Lung (tissue), 12 donors: Measurements from ENCODE around the gene HSF2BP. TPM values are rescaled to one million over a fixed set of nuclear protein-coding genes. Genes with fewer than 3 reads are reported as not detected.

Experiments used
- ATAC-seq: fragments of 200-7000 bp; cut with Tn5 transposase; one replicate; pipeline ENCODE4 v1.9.1; 2020; ENCODE audit warnings: moderate number of reproducible peaks; ENCODE audit not compliant: insufficient read depth, low FRiP score
- DNase-seq, 3 donors: peaks; one replicate each; pipeline ENCODE4 v3.0.0-alpha.2; 2013 to 2017
- H3K27ac ChIP-seq, 2 donors: one replicate each; pipeline ENCODE4 v1.5.1; 2013; ENCODE audit warnings: mild to moderate bottlenecking in 2 of 2, moderate library complexity in 2 of 2, control low read depth in 1 of 2, inconsistent platforms in 1 of 2, low read depth in 1 of 2, low read length in 1 of 2
- H3K27me3 ChIP-seq, 3 donors: one replicate each; pipeline ENCODE4 v1.5.1; 2013; ENCODE audit warnings: low read length in 2 of 3; ENCODE audit not compliant: control insufficient read depth in 3 of 3, insufficient read depth in 3 of 3
- H3K36me3 ChIP-seq, 4 donors: one replicate each; pipeline ENCODE4 v1.5.1; 2013; ENCODE audit warnings: low read length in 4 of 4, mild to moderate bottlenecking in 1 of 4, moderate library complexity in 1 of 4; ENCODE audit not compliant: control insufficient read depth in 4 of 4, insufficient read depth in 4 of 4
- H3K4me1 ChIP-seq, 5 donors: one replicate each; pipeline ENCODE4 v1.5.1; 2013; ENCODE audit warnings: low read length in 5 of 5, mild to moderate bottlenecking in 2 of 5, moderate library complexity in 1 of 5; ENCODE audit not compliant: control insufficient read depth in 5 of 5, insufficient read depth in 5 of 5
- H3K4me3 ChIP-seq: one replicate; pipeline ENCODE4 v1.5.1; 2013; ENCODE audit warnings: mild to moderate bottlenecking, control low read depth, moderate library complexity
- H3K9ac ChIP-seq, 2 donors: one replicate each; pipeline ENCODE4 v1.5.1; 2013; ENCODE audit warnings: low read length in 2 of 2, control low read depth in 1 of 2; ENCODE audit not compliant: insufficient read depth in 1 of 2
- H3K9me3 ChIP-seq, 4 donors: one replicate each; pipeline ENCODE4 v1.5.1; 2013; ENCODE audit warnings: low read length in 3 of 4, mild to moderate bottlenecking in 1 of 4, moderate library complexity in 1 of 4; ENCODE audit not compliant: control insufficient read depth in 4 of 4, insufficient read depth in 3 of 4
- CTCF ChIP-seq: IDR thresholded peaks from 2 replicates; pipeline ENCODE4 v1.5.1; 2012; ENCODE audit warnings: mild to moderate bottlenecking; ENCODE audit errors: control extremely low read depth, extremely low read depth
- WGBS, 2 donors: extraction: QIAGEN DNeasy Blood & Tissue Kit; methylation state at CpG; one replicate each; pipeline ENCODE4 v1.1.7; 2013; 5-methylcytosine and 5-hydroxymethylcytosine counted together
- polyA plus RNA-seq, 2 donors: library from polyadenylated mRNA; stranded (reverse); fragments of 200-250 nt; gene quantifications; one replicate each; pipeline ENCODE4 v1.2.1, GENCODE V29; 2013
- total RNA-seq, 2 donors: library from RNA; depleted of rRNA in 1 of 2; stranded (reverse); fragments of >200 nt in 1 of 2; gene quantifications; one replicate each; pipeline ENCODE4 v1.2.1, GENCODE V29; 2014 to 2021
- donor health status: control.
- donor health status: control.
- donor health status: Bipolar disorder and iron deficiency.
- donor health status: healthy.
- donor health status: DM: yes; HTN: yes; CAD: no.

The HSF2BP gene
- total and polyA plus RNA-seq, 4 donors, result 0.46 to 0.71 (median 0.57) TPM

GRCh38 chr21:43691086-43691795, 32.0 kb upstream of the HSF2BP start:
- Histone ChIP-seq H3K36me3 (peaks cover 24 to 69% (median 26%) of the 10 kb centered on the region in 4 donors), H3K4me3 (no peak overlapping the region), H3K27ac (no peak overlapping the region), H3K9me3 (no peaks in the 10 kb centered on the region), H3K27me3 (no peaks in the 10 kb centered on the region), H3K9ac (no peak overlapping the region), H3K4me1 (no peaks in the 10 kb centered on the region)
- 94 to 96% methylated on average over 25 of the region's 25 CpGs for WGBS, 2 donors
- no peak for DNase-seq
- ATAC-seq, result no peak
- TF ChIP-seq CTCF, result no peak

- no peak for DNase-seq
- H3K36me3 ChIP-seq, result peaks cover 24 to 75% (median 28%) of the 10 kb centered on the region in 4 donors
These were observed 31.1 kb upstream of the HSF2BP start for GRCh38 chr21:43690346-43690745.

GRCh38 chr21:43689556-43690337, 30.5 kb upstream of the HSF2BP start:
- no peak for TF ChIP-seq CTCF
- DNase-seq, result no peak
- Histone ChIP-seq H3K9ac (no peak overlapping the region), H3K27me3 (no peaks in the 10 kb centered on the region), H3K36me3 (peaks cover 24 to 81% (median 33%) of the 10 kb centered on the region in 4 donors), H3K4me1 (peaks cover 0 to 2% (median 0%) of the 10 kb centered on the region in 5 donors), H3K9me3 (no peaks in the 10 kb centered on the region), H3K27ac (no peak overlapping the region), H3K4me3 (no peak overlapping the region)
- ATAC-seq, result no peak
- 92 to 93% methylated on average over 32 of the region's 32 CpGs for WGBS, 2 donors

More at GRCh38 chr21:43690346-43690745, 31.1 kb upstream of the HSF2BP start:
- no peak for ATAC-seq
- Histone ChIP-seq H3K4me3 (no peak overlapping the region), H3K27me3 (no peaks in the 10 kb centered on the region), H3K9me3 (no peaks in the 10 kb centered on the region), H3K27ac (no peak overlapping the region), H3K9ac (no peak overlapping the region), H3K4me1 (no peaks in the 10 kb centered on the region)
- no peak for TF ChIP-seq CTCF
- WGBS, 2 donors, result 93 to 99% methylated on average over 7 of the region's 7 CpGs
